Measurements from ENCODE around the gene SYNGR3. TPM values are rescaled to one million over a fixed set of nuclear protein-coding genes. Genes with fewer than 3 reads are reported as not detected.

Gene SYNGR3
- total RNA-seq, 1 donor from 2014 or later = 11.3 TPM

- Mint-ChIP-seq H3K27ac (no peak overlapping the region), H3K4me1 (peaks cover 23% of the 10 kb centered on the region), H3K4me3 (no peak overlapping the region), H3K36me3 (ENCODE audit: low read depth) (peaks cover 41% of the 10 kb centered on the region), H3K9me3 (no peaks in the 10 kb centered on the region), H3K27me3 (no peaks in the 10 kb centered on the region)
- ATAC-seq (ENCODE audit: low read depth) (no peak), DNase-seq (no peak)
- ChIA-PET POLR2A (interaction anchor here (1.0 to 1.8 kb wide), 4 partner anchors 9 to 17 kb away, joined by 3 to 9 read pairs (median 4); partner anchors contain the start of genes GFER and RPS2), CTCF (no interaction called here)
- no peak for TF ChIP-seq CTCF (IDR thresholded peaks at IDR 0.05)
- intact Hi-C loops (cut with micrococcal nuclease) = loop anchor here (5.0 kb wide), 1 partner anchor 192 kb away; the partner anchor contains the start of genes NUBP2 and SPSB3
Measured at GRCh38 chr16:1974157-1975070, 15.4 kb upstream of the SYNGR3 start.

GRCh38 chr16:1975432-1976215 lies 14.1 kb upstream of the SYNGR3 start:
- Mint-ChIP-seq H3K27ac (no peak overlapping the region), H3K4me3 (no peak overlapping the region), H3K9me3 (no peaks in the 10 kb centered on the region), H3K4me1 (peaks cover 23% of the 10 kb centered on the region), H3K36me3 (ENCODE audit: low read depth) (peaks cover 41% of the 10 kb centered on the region), H3K27me3 (no peaks in the 10 kb centered on the region)
- CTCF ChIA-PET = no interaction called here
- ATAC-seq (ENCODE audit: low read depth) = no peak
- POLR2A ChIA-PET = interaction anchor here (1.0 to 21.9 kb wide), 2 partner anchors 11 to 13 kb away, joined by 4 to 351 read pairs; partner anchors contain the start of genes NDUFB10, RNF151 and RPS2
- DNase-seq = no peak
- no peak for TF ChIP-seq CTCF (IDR thresholded peaks at IDR 0.05)
- intact Hi-C loops (cut with micrococcal nuclease) = no loop called here

GRCh38 chr16:1976216-1976520 lies 13.6 kb upstream of the SYNGR3 start:
- TF ChIP-seq CTCF (IDR thresholded peaks at IDR 0.05) = no peak
- ChIA-PET POLR2A (interaction anchor here (21.9 kb wide), 1 partner anchor 14 kb away, joined by 351 read pairs; the partner anchor contains the start of genes NDUFB10, RNF151 and RPS2), CTCF (no interaction called here)
- no peak for DNase-seq
- intact Hi-C loops (cut with micrococcal nuclease) = no loop called here
- Mint-ChIP-seq H3K4me3 (no peak overlapping the region), H3K36me3 (ENCODE audit: low read depth) (peaks cover 41% of the 10 kb centered on the region), H3K4me1 (peaks cover 20% of the 10 kb centered on the region), H3K27ac (no peak overlapping the region), H3K27me3 (peaks cover 2% of the 10 kb centered on the region), H3K9me3 (no peaks in the 10 kb centered on the region)
- ATAC-seq (ENCODE audit: low read depth) = no peak

GRCh38 chr16:1976951-1977874 lies 12.6 kb upstream of the SYNGR3 start:
- Mint-ChIP-seq H3K4me3 (no peak overlapping the region), H3K4me1 (peaks cover 16% of the 10 kb centered on the region), H3K36me3 (ENCODE audit: low read depth) (peaks cover 37% of the 10 kb centered on the region), H3K9me3 (no peaks in the 10 kb centered on the region), H3K27ac (no peak overlapping the region), H3K27me3 (peaks cover 7% of the 10 kb centered on the region)
- POLR2A ChIA-PET = interaction anchor here (21.9 kb wide), 1 partner anchor 15 kb away, joined by 351 read pairs; the partner anchor contains the start of genes NDUFB10, RNF151 and RPS2
- CTCF ChIA-PET = no interaction called here
- TF ChIP-seq CTCF (IDR thresholded peaks at IDR 0.05) = no peak
- DNase-seq (no peak), ATAC-seq (ENCODE audit: low read depth) (no peak)
- intact Hi-C loops (cut with micrococcal nuclease) = no loop called here

All from activated B cell treated with CpG ODN at 0.5 μM for 24 hours (primary cell).